GM12874 (cell line): ENCODE data around the gene GUCA1C.

Source experiments
- TF ChIP-seq, protein P1 (sequence below): IDR thresholded peaks from 2 replicates; pipeline ENCODE4 v1.5.1; 2011; ENCODE audit warnings: low read depth, mild to moderate bottlenecking, control low read depth, low read length, moderate library complexity; ENCODE audit not compliant: insufficient read depth

GUCA1C gene

DNA sequence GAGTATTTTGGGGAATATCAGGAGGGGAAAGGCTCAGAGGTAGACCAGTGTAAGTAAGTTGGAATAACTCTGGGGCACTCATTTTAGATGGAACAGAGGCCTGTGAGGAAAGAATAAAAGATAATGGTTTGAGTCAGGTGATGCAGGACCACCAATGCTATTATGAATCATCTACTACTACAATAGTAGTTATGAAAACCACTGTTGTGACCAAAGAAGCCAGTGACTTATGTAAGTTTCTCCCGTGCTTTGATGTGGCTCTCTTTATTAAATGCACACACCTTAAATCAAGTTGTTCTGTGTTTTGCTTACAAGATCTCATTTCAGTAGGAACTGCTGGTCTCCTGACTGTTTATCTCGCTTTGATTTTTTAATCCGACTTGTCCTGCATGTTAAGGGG is 13.1 kb upstream of the GUCA1C start:
- TF ChIP-seq, protein P1, sequence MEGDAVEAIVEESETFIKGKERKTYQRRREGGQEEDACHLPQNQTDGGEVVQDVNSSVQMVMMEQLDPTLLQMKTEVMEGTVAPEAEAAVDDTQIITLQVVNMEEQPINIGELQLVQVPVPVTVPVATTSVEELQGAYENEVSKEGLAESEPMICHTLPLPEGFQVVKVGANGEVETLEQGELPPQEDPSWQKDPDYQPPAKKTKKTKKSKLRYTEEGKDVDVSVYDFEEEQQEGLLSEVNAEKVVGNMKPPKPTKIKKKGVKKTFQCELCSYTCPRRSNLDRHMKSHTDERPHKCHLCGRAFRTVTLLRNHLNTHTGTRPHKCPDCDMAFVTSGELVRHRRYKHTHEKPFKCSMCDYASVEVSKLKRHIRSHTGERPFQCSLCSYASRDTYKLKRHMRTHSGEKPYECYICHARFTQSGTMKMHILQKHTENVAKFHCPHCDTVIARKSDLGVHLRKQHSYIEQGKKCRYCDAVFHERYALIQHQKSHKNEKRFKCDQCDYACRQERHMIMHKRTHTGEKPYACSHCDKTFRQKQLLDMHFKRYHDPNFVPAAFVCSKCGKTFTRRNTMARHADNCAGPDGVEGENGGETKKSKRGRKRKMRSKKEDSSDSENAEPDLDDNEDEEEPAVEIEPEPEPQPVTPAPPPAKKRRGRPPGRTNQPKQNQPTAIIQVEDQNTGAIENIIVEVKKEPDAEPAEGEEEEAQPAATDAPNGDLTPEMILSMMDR: no peak

DNA sequence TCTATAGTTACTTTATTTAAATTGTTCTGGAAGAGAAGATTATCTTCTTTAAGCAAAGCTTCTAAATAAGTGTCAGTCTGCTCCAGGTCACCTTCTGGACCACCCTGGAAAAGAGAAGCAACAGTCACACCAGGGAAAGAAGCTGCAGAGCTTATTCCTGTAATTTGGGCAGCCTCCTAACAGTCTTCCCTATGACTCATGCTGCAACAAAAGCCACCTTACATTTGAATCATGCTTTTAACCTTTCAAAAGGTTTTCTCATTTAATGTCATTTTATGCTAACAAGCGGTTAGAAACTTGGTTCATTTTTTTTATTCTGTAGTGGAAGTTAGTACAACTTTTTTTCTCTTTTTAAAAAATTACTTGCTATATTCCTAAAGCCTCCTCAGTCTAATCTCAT is 5.3 kb upstream of the GUCA1C start:
- TF ChIP-seq, protein P1: no peak

DNA sequence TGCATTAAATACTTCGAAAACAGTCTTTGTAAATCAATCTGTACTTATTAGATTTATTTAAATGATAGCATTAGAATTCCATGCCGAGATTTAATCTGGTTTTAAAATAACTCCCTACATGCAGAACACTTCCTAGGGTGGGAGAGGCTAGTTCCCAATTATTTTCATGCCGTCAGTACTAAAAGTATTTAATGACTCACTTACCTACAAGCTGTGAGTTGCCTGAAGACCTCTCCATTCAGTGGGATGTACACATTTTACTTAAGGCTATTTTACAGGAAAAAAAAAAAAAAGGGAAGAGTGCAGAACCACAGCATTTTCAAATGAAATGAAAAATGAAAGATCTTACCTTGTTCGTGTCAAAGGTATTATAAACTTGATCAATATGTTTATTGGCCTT is 469 bp downstream of the GUCA1C start:
- TF ChIP-seq, protein P1: no peak

DNA sequence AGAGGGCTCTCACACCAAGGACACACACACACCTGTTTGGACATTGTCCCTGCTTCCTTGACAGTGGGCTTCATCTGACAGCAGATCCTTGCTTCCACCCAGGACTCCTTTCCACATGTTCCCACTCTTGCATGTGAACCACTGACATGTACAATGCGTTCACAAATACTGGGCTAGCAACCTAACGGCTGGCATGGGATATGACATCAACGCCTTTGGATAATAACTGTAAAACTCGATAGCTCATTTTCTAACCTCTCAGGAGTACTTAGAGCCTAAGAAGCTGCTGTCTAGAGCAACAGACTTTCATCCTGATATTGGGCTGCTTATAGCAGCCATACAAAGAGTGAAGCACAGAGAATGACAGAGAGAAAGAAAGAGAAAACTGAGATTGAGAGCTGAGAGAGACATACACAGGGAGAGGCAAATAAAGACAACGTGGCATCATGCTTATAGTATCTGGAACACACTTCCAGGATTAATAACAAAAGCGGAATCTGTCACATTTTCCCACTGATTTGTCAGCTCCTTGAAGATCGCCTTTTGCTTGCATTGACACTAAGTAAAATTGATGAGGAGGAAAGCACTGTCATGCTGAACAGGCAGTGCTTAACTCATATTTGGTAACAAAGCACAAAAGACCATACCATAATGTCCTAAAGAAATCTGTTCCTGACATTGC is 1.7 kb downstream of the GUCA1C start:
- TF ChIP-seq, protein P1: no peak

DNA sequence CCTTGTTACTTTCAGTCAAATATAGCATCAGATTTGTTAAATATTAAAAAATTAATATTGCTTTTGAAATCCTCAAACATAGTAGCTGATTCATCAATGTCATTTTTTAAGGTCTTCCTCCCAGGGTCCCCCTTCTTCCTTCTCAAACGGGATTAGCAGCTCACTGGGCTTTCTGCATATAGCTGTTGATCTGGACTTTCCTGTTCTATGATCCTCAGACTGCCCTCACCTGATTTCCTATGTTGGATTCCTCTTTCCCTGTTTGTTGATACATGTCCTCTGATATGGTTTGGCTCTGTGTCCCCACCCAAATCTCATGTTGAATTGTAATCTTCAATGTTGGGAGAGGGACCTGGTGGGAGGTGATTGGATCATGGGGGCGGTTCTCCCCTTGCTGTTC is 5.8 kb downstream of the GUCA1C start:
- TF ChIP-seq, protein P1: no peak

DNA sequence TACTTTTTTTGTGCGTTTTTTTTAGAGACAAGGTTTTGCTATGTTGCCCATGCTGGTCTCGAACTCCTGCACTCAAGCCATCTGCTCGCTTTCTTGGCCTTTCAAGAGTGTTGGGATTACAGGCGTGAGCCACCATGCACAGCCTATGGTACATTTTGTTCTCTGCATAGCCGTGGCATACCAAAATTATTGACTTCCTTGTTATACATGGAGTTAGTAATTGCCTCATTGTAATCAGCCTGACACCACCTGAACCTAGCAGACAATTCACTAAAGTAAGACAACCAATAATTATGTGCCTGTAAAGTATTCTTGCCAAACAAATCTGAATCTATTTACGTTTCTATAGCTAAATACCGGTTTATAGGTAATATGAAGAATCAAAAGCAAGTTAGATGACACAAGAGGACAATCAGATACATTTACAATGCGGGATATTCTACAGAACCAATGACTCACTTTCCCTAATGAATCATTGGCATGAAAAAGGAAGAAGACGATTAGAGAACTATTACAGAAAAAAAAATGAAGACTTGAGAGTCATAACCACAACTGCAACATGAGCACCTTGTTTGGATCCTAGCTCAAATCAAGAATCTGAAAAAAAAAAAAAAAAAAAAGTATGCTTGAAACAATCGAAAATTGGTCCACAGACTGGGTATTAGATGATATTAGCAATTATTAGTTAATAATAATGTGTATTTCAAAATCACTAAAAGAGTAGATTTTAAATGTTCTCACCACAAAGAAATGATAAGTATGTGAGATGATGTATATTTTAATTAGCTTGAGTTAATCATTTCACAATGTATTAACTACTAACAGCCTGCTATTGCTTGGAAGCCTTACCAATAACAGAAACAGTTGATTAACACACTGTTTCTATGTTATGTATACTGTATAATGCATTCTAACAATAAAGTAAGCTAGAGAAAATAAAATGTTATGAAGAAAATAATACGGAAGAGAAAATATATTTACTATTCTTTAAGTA is 7.1 kb downstream of the GUCA1C start:
- TF ChIP-seq, protein P1: no peak

DNA sequence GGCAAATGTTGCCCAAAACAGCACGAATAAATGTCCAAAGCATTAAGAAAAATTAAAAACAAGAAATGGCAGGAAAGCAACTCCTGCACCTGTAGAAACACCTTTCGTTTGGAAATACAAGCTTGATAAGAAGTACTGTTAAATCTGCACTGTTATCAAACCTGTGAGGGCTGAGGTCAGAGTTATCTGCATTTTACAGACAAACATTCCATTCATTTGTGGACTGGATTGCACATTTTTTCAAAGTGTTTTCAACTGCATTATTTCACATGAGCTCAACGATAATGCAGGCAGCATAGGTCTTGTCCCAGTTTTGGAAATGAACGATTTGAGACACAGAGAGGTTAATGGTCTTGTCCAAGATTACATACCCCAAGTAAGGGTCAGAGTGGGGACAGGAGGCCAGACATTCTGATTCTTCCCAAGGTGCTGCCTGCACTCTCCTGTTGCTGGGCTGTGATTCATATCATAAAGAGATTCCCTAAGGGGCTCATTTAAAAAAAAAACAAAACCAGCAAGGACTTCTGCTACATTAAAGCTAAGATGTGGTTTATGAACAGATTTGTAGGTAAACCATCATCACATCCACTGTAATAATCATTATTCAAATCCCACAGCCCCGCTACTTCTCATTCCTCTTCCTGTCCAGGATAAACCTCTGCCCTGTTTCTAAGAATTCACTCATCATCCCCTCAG is 13.0 kb downstream of the GUCA1C start:
- TF ChIP-seq, protein P1: no peak
